HG02885 (cell line): Measurements from ENCODE around the gene MYO3B.
"Not testable (repeated sequence)": the region's sequence is repeated elsewhere in the genome, so short reads cannot be mapped to it uniquely, and the experiment has no call there.

Source experiments
- ATAC-seq: cut with Tn5 transposase; IDR thresholded peaks from one replicate; pipeline ENCODE4 v1.9.1; 2021; ENCODE audit warnings: mild to moderate bottlenecking; ENCODE audit not compliant: unreplicated experiment, poor library complexity

The MYO3B gene

GRCh38 chr2:170578606-170579005 lies 400.7 kb downstream of the MYO3B start:
- no peak for ATAC-seq

GRCh38 chr2:170579511-170579910 lies 401.6 kb downstream of the MYO3B start:
- ATAC-seq: no peak

GRCh38 chr2:170582313-170582712 lies 404.4 kb downstream of the MYO3B start:
- no peak for ATAC-seq

- ATAC-seq: no peak
These were observed 405.0 kb downstream of the MYO3B start for GRCh38 chr2:170582751-170583463.

- no peak for ATAC-seq
These were observed 407.1 kb downstream of the MYO3B start for GRCh38 chr2:170585067-170585466.

- ATAC-seq: no peak
These were observed 408.7 kb downstream of the MYO3B start for GRCh38 chr2:170586571-170587095.

- no peak for ATAC-seq
These were observed 409.2 kb downstream of the MYO3B start for GRCh38 chr2:170587117-170587516.

- ATAC-seq: no peak
These were observed 410.0 kb downstream of the MYO3B start for GRCh38 chr2:170587922-170588321.

GRCh38 chr2:170588729-170589128 lies 410.8 kb downstream of the MYO3B start:
- no peak for ATAC-seq

GRCh38 chr2:170596576-170596975 lies 418.6 kb downstream of the MYO3B start:
- ATAC-seq: no peak

- ATAC-seq: no peak
These were observed 420.1 kb downstream of the MYO3B start for GRCh38 chr2:170598067-170598395.

- ATAC-seq: no peak
These were observed 423.5 kb downstream of the MYO3B start for GRCh38 chr2:170601489-170601888.

GRCh38 chr2:170605862-170606261 lies 427.9 kb downstream of the MYO3B start:
- ATAC-seq: no peak

- ATAC-seq: no peak
These were observed 429.2 kb downstream of the MYO3B start for GRCh38 chr2:170607171-170607570.

GRCh38 chr2:170610615-170611014 lies 432.7 kb downstream of the MYO3B start:
- no peak for ATAC-seq

- ATAC-seq: not testable (repeated sequence)
These were observed 441.0 kb downstream of the MYO3B start for GRCh38 chr2:170618948-170619347.

GRCh38 chr2:170635094-170635493 lies 457.1 kb downstream of the MYO3B start:
- not testable (repeated sequence) for ATAC-seq

- ATAC-seq: no peak
These were observed 461.7 kb downstream of the MYO3B start for GRCh38 chr2:170639635-170640034.

GRCh38 chr2:170641961-170642360 lies 464.0 kb downstream of the MYO3B start:
- no peak for ATAC-seq

- no peak for ATAC-seq
These were observed 465.4 kb downstream of the MYO3B start for GRCh38 chr2:170643346-170643745.

- ATAC-seq: no peak
These were observed 469.9 kb downstream of the MYO3B start for GRCh38 chr2:170647741-170648436.
